ENCODE measurements around the gene MTFR1L.

GRCh38 chr1:25817840-25818501, 1.8 kb upstream of the MTFR1L start:
- TF ChIP-seq GATA2 (IDR thresholded peaks at IDR 0.05; ENCODE audit: low read depth, low read length), result no peak
- no peak for TF ChIP-seq GATA3 (IDR thresholded peaks at IDR 0.05; ENCODE audit: low read depth, low read length)

Data from SH-SY5Y (cell line).